K562 (cell line): ENCODE data around the gene LYZL4. TPM values are rescaled to one million over a fixed set of nuclear protein-coding genes. Genes with fewer than 3 reads are reported as not detected.
A peak's percentile ranks its signal among the peaks of the same experiment; 100 is the strongest.

Experiments used
- ATAC-seq: fragments of 200-7000 bp; cut with Tn5 transposase; 3 replicates; pipeline ENCODE4 v1.9.1; 2020; ENCODE audit warnings: moderate library complexity
- BruUV-seq: library from RNA; stranded (reverse); fragments of 400-500 nt; replicated peaks from 2 replicates; lab custom pipeline; 2021; lab: Mats Ljungman, UMichigan
- CTCF ChIA-PET: fragments of 300-600 bp; formaldehyde crosslinking; extraction: SDS; loops from one replicate; lab custom pipeline; 2021; ENCODE audit warnings: low intra/inter-chr PET ratio; lab: Yijun Ruan, JAX
- POLR2A ChIA-PET: fragments of 300-600, 350-650 bp; sonication (Branson Sonifier 250); formaldehyde crosslinking; extraction: SDS; loops from one replicate; lab custom pipeline; 2021; ENCODE audit warnings: antibody characterized with exemption, inconsistent platforms; lab: Yijun Ruan, JAX
- DNase-seq, 4 experiments: peaks; one replicate each; pipeline versions ENCODE4 v3.0.0 to v3.0.0-alpha.2; 2011 to 2018; ENCODE audit warnings: low spot score in 3 of 4, mixed read lengths in 3 of 4; ENCODE audit errors: extremely low read depth in 1 of 4
- FAIRE-seq: peaks from 2 replicates; lab custom pipeline; 2011; peaks lifted over from hg19 to GRCh38; lab: Jason Lieb, UNC
- H2AFZ ChIP-seq: 2 replicates; pipeline ENCODE4 v1.6.0; 2011; ENCODE audit warnings: low read depth, low read length, control low read depth, inconsistent platforms
- H3K27ac ChIP-seq: fragments of 200-600 bp; 3 replicates; pipeline ENCODE4 v1.8.0; 2011; ENCODE audit warnings: low read depth, mild to moderate bottlenecking, control low read depth, inconsistent platforms, low read length, moderate library complexity, mixed read lengths; ENCODE audit errors: extremely low read depth
- H3K27me3 ChIP-seq, 2 experiments: fragments of 300-600 bp in 1 of 2; 2 replicates in 1 of 2; 3 replicates in 1 of 2; pipeline versions ENCODE4 v1.6.0 to v1.8.0; 2011; ENCODE audit warnings: inconsistent platforms in 2 of 2, low read length in 2 of 2, mild to moderate bottlenecking in 1 of 2, mixed read lengths in 1 of 2, moderate library complexity in 1 of 2; ENCODE audit not compliant: control insufficient read depth in 2 of 2, insufficient read depth in 2 of 2
- H3K36me3 ChIP-seq: fragments of 300-600 bp; 3 replicates; pipeline ENCODE4 v1.8.0; 2011; ENCODE audit warnings: mild to moderate bottlenecking, low read length, inconsistent platforms; ENCODE audit not compliant: control insufficient read depth, insufficient read depth
- H3K4me1 ChIP-seq, 2 experiments: fragments of 200-600 bp in 1 of 2; replicated peaks in 1 of 2; 2 replicates in 1 of 2; 3 replicates in 1 of 2; pipeline versions ENCODE4 v1.5.1 to v1.8.0; 2011; ENCODE audit warnings: inconsistent platforms in 2 of 2, low read length in 2 of 2, mild to moderate bottlenecking in 1 of 2, mixed read lengths in 1 of 2, moderate library complexity in 1 of 2; ENCODE audit not compliant: control insufficient read depth in 2 of 2, insufficient read depth in 2 of 2
- H3K4me2 ChIP-seq: 2 replicates; pipeline ENCODE4 v1.6.1; 2011; ENCODE audit warnings: low read length, control low read depth, inconsistent platforms, mixed read lengths; ENCODE audit not compliant: insufficient read depth
- H3K4me3 ChIP-seq: fragments of 200-600 bp; sonication (generic), shearing (Covaris generic); 2 replicates; pipeline ENCODE4 v1.5.1; 2016; ENCODE audit warnings: control low read depth, inconsistent platforms
- H3K79me2 ChIP-seq: fragments of 200-600 bp; 3 replicates; pipeline ENCODE4 v1.8.0; 2011; ENCODE audit warnings: low read length, inconsistent platforms; ENCODE audit not compliant: control insufficient read depth, insufficient read depth
- H3K9ac ChIP-seq, 2 experiments: 2 replicates each; pipeline versions ENCODE4 v1.6.0 to v1.6.1; 2011; ENCODE audit warnings: low read depth in 2 of 2, low read length in 2 of 2, control low read depth in 1 of 2, inconsistent platforms in 1 of 2, mild to moderate bottlenecking in 1 of 2, mixed read lengths in 1 of 2; ENCODE audit not compliant: insufficient read depth in 1 of 2
- H3K9me1 ChIP-seq: one replicate; pipeline ENCODE4 v1.6.0; 2011; ENCODE audit warnings: inconsistent platforms, mild to moderate bottlenecking, low read length, moderate library complexity; ENCODE audit not compliant: control insufficient read depth, insufficient read depth
- H3K9me3 ChIP-seq: replicated peaks from 2 replicates; pipeline ENCODE4 v1.5.1; 2011; ENCODE audit warnings: low read depth, low read length, inconsistent platforms; ENCODE audit not compliant: control insufficient read depth, insufficient read depth
- H4K20me1 ChIP-seq: replicated peaks from 2 replicates; pipeline ENCODE4 v1.6.1; 2011; ENCODE audit warnings: low read length, inconsistent platforms, mixed read lengths; ENCODE audit not compliant: control insufficient read depth, insufficient read depth
- IRF2 ChIP-seq: sonication (generic); formaldehyde crosslinking; IDR thresholded peaks from 2 replicates; pipeline ENCODE4 v1.8.1; 2022; ENCODE audit warnings: mild to moderate bottlenecking, missing genetic modification reagents
- RAD21 ChIP-seq, 2 experiments: fragments of 250-450 bp in 1 of 2; fragments of 450-650 bp in 1 of 2; sonication (Bioruptor Pico) in 1 of 2; formaldehyde crosslinking in 1 of 2; IDR thresholded peaks in 1 of 2; conservative IDR thresholded peaks in 1 of 2; 2 replicates each; pipeline versions ENCODE4 v1.4.0 to v1.8.0; 2020 to 2022; ENCODE audit warnings: mild to moderate bottlenecking in 2 of 2, moderate library complexity in 1 of 2
- WGBS: fragments of 100-300 bp; shearing (Covaris generic); methylation state at CpG from one replicate; pipeline ENCODE4 v1.1.6; 2016; ENCODE audit warnings: low coverage, mixed read lengths; ENCODE audit not compliant: insufficient coverage; ENCODE audit errors: missing lambda C conversion rate; 5-methylcytosine and 5-hydroxymethylcytosine counted together
- in situ Hi-C: fragments of 300-500 bp; cut with MboI; formaldehyde crosslinking; loops from 4 replicates; pipeline ENCODE4 v1.15.0; 2018; ENCODE audit warnings: inconsistent platforms, mixed read lengths
- intact Hi-C: fragments of 100-400 bp; cut with micrococcal nuclease; formaldehyde crosslinking; loops from 2 replicates; pipeline ENCODE4 v1.14.2; 2022
- polyA plus RNA-seq, 8 experiments: library from polyadenylated mRNA; depleted of rRNA in 4 of 8; stranded (reverse) in 5 of 8; unstranded in 3 of 8; fragments of >200 nt; fragmentation: Nextera tagmentation in 2 of 8; fragmentation: Illumina TruSeq in 1 of 8; extraction: Ambion mirVana in 2 of 8; extraction: Trizol in 1 of 8; gene quantifications; 2 replicates each; pipeline versions ENCODE4 v1.2.1 to v1.2.3, GENCODE V29; 2011 to 2014; ENCODE audit warnings: inconsistent platforms in 1 of 8, missing spikeins in 1 of 8
- total RNA-seq, 7 experiments: library from RNA; depleted of rRNA in 6 of 7; stranded (reverse); fragments of >200 nt in 6 of 7; fragmentation: Illumina TruSeq in 2 of 7; extraction: Trizol in 2 of 7; gene quantifications; 2 replicates each; pipeline versions ENCODE4 v1.2.1 to v1.2.3, GENCODE V29; 2011 to 2021; ENCODE audit warnings: low replicate concordance in 1 of 7
- TF ChIP-seq, protein P1 (sequence below), 3 experiments: IDR thresholded peaks in 2 of 3; conservative IDR thresholded peaks in 1 of 3; 2 replicates each; pipeline ENCODE4 v1.5.1; 2011 to 2012; ENCODE audit warnings: low read length in 3 of 3, mild to moderate bottlenecking in 3 of 3, control low read depth in 2 of 3, improper control_type of control experiment in 1 of 3, inconsistent platforms in 1 of 3, low read depth in 1 of 3, mixed read lengths in 1 of 3, moderate library complexity in 1 of 3; ENCODE audit not compliant: insufficient read depth in 2 of 3

LYZL4 gene
- total and polyA plus RNA-seq, 9 of the 15 experiments (the other 6 are each of a cell fraction or from before 2014, with no cell fraction given), result not detected

DNA sequence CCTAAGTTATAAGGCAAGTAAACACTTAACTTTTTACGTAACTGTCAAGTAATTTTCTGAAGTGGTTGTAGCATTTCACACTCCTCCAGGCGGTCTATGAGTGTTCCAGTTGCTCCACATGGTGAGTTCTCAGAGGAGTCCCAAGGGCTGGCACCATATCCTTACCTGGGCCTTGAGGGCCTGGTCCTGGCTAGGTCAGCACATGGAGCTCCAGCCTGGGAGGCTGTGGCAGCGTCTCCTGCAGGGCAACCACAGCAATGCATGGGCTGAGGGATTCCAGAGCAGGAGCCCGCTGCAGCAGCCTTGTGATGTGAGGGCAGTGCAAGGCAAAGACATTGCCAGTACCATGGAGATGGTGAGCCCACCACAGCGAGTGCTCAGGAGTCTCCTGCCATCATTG lies 32.2 kb upstream of the LYZL4 start:
- Histone ChIP-seq H2AFZ (no peak overlapping the region), H3K9me1 (no peaks in the 10 kb centered on the region), H3K27me3 (peaks cover 5 to 23% of the 10 kb centered on the region in 2 experiments; a peak in 4 of 5 replicates), H3K4me2 (no peak overlapping the region), H3K4me3 (no peak overlapping the region), H3K79me2 (no peaks in the 10 kb centered on the region), H3K4me1 (no peaks in the 10 kb centered on the region), H3K9me3 (no peaks in the 10 kb centered on the region), H3K27ac (no peak overlapping the region), H4K20me1 (no peaks in the 10 kb centered on the region), H3K9ac (no peak overlapping the region), H3K36me3 (no peaks in the 10 kb centered on the region)
- POLR2A ChIA-PET, result no interaction called here
- FAIRE-seq (no peak), ATAC-seq (peak; percentile 59; the same call in 2 of the 3 replicates), DNase-seq (peak in 1 of 4 experiments; percentile 6)
- 0% methylated on average over 5 of the region's 5 CpGs for WGBS
- BruUV-seq, result no TSS peak
- in situ Hi-C loops (loop anchor here (10.0 kb wide), 2 partner anchors 218 to 548 kb away; no protein-coding TSS in a partner anchor), intact Hi-C loops (loop anchor here (1.0 to 2.0 kb wide), 3 partner anchors 195 to 548 kb away; no protein-coding TSS in a partner anchor)
- TF ChIP-seq IRF2 (CRISPR knock-in tag), result no peak
- TF ChIP-seq RAD21 (CRISPR knock-in tag; conservative IDR thresholded peaks at IDR 0.05 in 1 of 2, IDR thresholded peaks at IDR 0.05 in 1 of 2), result peak in 1 of 2 experiments; percentile 24; a peak in 1 of 4 replicates
- TF ChIP-seq, protein P1, sequence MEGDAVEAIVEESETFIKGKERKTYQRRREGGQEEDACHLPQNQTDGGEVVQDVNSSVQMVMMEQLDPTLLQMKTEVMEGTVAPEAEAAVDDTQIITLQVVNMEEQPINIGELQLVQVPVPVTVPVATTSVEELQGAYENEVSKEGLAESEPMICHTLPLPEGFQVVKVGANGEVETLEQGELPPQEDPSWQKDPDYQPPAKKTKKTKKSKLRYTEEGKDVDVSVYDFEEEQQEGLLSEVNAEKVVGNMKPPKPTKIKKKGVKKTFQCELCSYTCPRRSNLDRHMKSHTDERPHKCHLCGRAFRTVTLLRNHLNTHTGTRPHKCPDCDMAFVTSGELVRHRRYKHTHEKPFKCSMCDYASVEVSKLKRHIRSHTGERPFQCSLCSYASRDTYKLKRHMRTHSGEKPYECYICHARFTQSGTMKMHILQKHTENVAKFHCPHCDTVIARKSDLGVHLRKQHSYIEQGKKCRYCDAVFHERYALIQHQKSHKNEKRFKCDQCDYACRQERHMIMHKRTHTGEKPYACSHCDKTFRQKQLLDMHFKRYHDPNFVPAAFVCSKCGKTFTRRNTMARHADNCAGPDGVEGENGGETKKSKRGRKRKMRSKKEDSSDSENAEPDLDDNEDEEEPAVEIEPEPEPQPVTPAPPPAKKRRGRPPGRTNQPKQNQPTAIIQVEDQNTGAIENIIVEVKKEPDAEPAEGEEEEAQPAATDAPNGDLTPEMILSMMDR (IDR thresholded peaks at IDR 0.05 in 2 of 3, conservative IDR thresholded peaks at IDR 0.05 in 1 of 3; ENCODE audit: insufficient read depth in 2 of 3, low read depth in 1 of 3, low read length in 3 of 3), result peak; percentile 34 to 40 (median 36); a peak in 4 of 6 replicates
- CTCF ChIA-PET, result interaction anchor here (0.6 to 2.6 kb wide), 3 partner anchors 12 to 213 kb away, joined by 4 to 32 read pairs (median 18); no protein-coding TSS in a partner anchor
